Measurements from ENCODE around the gene GSK3A. TPM values are rescaled to one million over a fixed set of nuclear protein-coding genes. Genes with fewer than 3 reads are reported as not detected.
A peak's percentile ranks its signal among the peaks of the same experiment; 100 is the strongest.

Gene GSK3A
- total and polyA plus RNA-seq, 9 of the 15 experiments (the other 6 are each of a cell fraction or from before 2014, with no cell fraction given): 0.62 to 90.7 (median 33.3) TPM

- TF ChIP-seq ID3 (CRISPR knock-in tag; IDR thresholded peaks at IDR 0.05) (no peak), ID3 (tag; IDR thresholded peaks at IDR 0.05) (no peak), CC2D1A (IDR thresholded peaks at IDR 0.05) (0 out of 2 replicates have a peak, but pooled peaks have one; percentile 31), ZC3H8 (IDR thresholded peaks at IDR 0.05) (no peak), MLLT1 (IDR thresholded peaks at IDR 0.05) (peak in 1 of 2 experiments; percentile 24; a peak in 1 of 4 replicates), U2AF2 (optimal IDR thresholded peaks at IDR 0.05; ENCODE audit: low read depth, low read length) (no peak), ZKSCAN1 (IDR thresholded peaks at IDR 0.05; ENCODE audit: low read depth, low read length) (no peak), GTF2F1 (IDR thresholded peaks at IDR 0.05; ENCODE audit: low read depth, low read length) (no peak), E2F6 (IDR thresholded peaks at IDR 0.05; ENCODE audit: borderline replicate concordance in 1 of 2, extremely low read depth in 1 of 2, insufficient read depth in 1 of 2, insufficient read length in 1 of 2, low read depth in 1 of 2, low read length in 1 of 2, poor library complexity in 1 of 2, severe bottlenecking in 1 of 2) (no peak), MBD1 (CRISPR knock-in tag; IDR thresholded peaks at IDR 0.05) (no peak), ATF7 (IDR thresholded peaks at IDR 0.05) (no peak), ZKSCAN8 (CRISPR knock-in tag; IDR thresholded peaks at IDR 0.05) (no peak), SMAD2 (IDR thresholded peaks at IDR 0.05; ENCODE audit: low read depth, low read length) (no peak), HBP1 (CRISPR knock-in tag; IDR thresholded peaks at IDR 0.05) (peak; percentile 53), FOXA3 (CRISPR knock-in tag; conservative IDR thresholded peaks at IDR 0.05 in 1 of 2, IDR thresholded peaks at IDR 0.05 in 1 of 2) (no peak), USF2 (CRISPR knock-in tag; IDR thresholded peaks at IDR 0.05) (peak; percentile 33; the same call in 1 of the 2 replicates), ZNF316 (IDR thresholded peaks at IDR 0.05) (no peak), EWSR1 (IDR thresholded peaks at IDR 0.05; ENCODE audit: borderline replicate concordance, low read depth, partially characterized antibody) (no peak), ERF (CRISPR knock-in tag; IDR thresholded peaks at IDR 0.05) (no peak)
These were observed 24.6 kb downstream of the GSK3A start, which contains the start of gene DEDD2 (continued) for GRCh38 chr19:42217520-42218437.
